Measurements from ENCODE around the gene EIF1AD. TPM values are rescaled to one million over a fixed set of nuclear protein-coding genes. Genes with fewer than 3 reads are reported as not detected.

The EIF1AD gene
- total RNA-seq, 1 donor from 2014 or later: 28.7 TPM

Other genes with a start within 250 kb of the EIF1AD start
- 13.5 TPM for gene AP5B1, start 221.2 kb downstream of the EIF1AD start, total RNA-seq
- 25.8 TPM for gene OVOL1, start 215.1 kb downstream of the EIF1AD start, total RNA-seq
- 2.6 TPM for gene SNX32, start 168.2 kb downstream of the EIF1AD start, total RNA-seq
- 887 TPM for gene CFL1, start 144.0 kb downstream of the EIF1AD start, total RNA-seq
- gene MUS81, start 141.7 kb downstream of the EIF1AD start, total RNA-seq: 61.7 TPM
- gene EFEMP2, start 129.4 kb downstream of the EIF1AD start, total RNA-seq: 60.0 TPM
- 5.7 TPM for gene CTSW, start 122.3 kb downstream of the EIF1AD start, total RNA-seq
- 60.2 TPM for gene FIBP, start 113.7 kb downstream of the EIF1AD start, total RNA-seq
- gene CCDC85B, start 111.5 kb downstream of the EIF1AD start, total RNA-seq: 20.5 TPM
- gene FOSL1, start 101.8 kb downstream of the EIF1AD start, total RNA-seq: 4.5 TPM
- gene C11orf68, start 83.1 kb downstream of the EIF1AD start, total RNA-seq: 28.9 TPM
- 54.0 TPM for gene DRAP1, start 82.7 kb downstream of the EIF1AD start, total RNA-seq
- 0.68 TPM for gene TSGA10IP, start 56.7 kb downstream of the EIF1AD start, total RNA-seq
- gene SART1, start 40.4 kb downstream of the EIF1AD start, total RNA-seq: 48.6 TPM
- 192 TPM for gene BANF1, start 346 bp upstream of the EIF1AD start, total RNA-seq
- gene CST6, start 9.9 kb upstream of the EIF1AD start, total RNA-seq: 1.1 TPM
- gene CATSPER1, start 24.3 kb upstream of the EIF1AD start, total RNA-seq: not detected
- not detected for gene GAL3ST3, start 47.0 kb upstream of the EIF1AD start, total RNA-seq
- 156 TPM for gene SF3B2, start 50.2 kb upstream of the EIF1AD start, total RNA-seq
- 87.2 TPM for gene PACS1, start 68.1 kb upstream of the EIF1AD start, total RNA-seq

All from ureter (tissue), 1 donor.